Tibial artery (tissue), 4 donors: ENCODE data around the gene CPAMD8.

Source experiments
- DNase-seq, 2 donors: peaks; one replicate each; pipeline ENCODE4 v3.0.0-alpha.2; 2019
- H3K27ac ChIP-seq, 2 donors: fragments of 200-600 bp; sonication (generic) in 1 of 2; 1 replicate in 1 of 2; 2 replicates in 1 of 2; pipeline ENCODE4 v1.5.1; 2018 to 2019; ENCODE audit warnings: mild to moderate bottlenecking in 1 of 2
- H3K27me3 ChIP-seq, 2 donors: fragments of 200-600 bp; sonication (generic) in 1 of 2; one replicate each; pipeline versions ENCODE4 v1.5.1 to v1.6.0; 2016 to 2019
- H3K36me3 ChIP-seq, 3 donors: fragments of 200-600 bp; sonication (generic) in 2 of 3; one replicate each; pipeline ENCODE4 v1.5.1; 2016 to 2019; ENCODE audit warnings: mild to moderate bottlenecking in 2 of 3
- H3K4me1 ChIP-seq, 4 donors: fragments of 200-600 bp; sonication (generic) in 2 of 4; 1 replicate in 3 of 4; 2 replicates in 1 of 4; pipeline ENCODE4 v1.5.1; 2016 to 2019
- H3K4me3 ChIP-seq, 2 donors: fragments of 200-600 bp; sonication (generic) in 1 of 2; 1 replicate in 1 of 2; 2 replicates in 1 of 2; pipeline ENCODE4 v1.5.1; 2018 to 2019; ENCODE audit warnings: mild to moderate bottlenecking in 2 of 2
- H3K9me3 ChIP-seq, 3 donors: fragments of 200-600 bp; sonication (generic) in 1 of 3; one replicate each; pipeline ENCODE4 v1.5.1; 2016 to 2019
- CTCF ChIP-seq, 2 experiments: fragments of 200-600 bp in 1 of 2; fragments of 450-650 bp in 1 of 2; IDR thresholded peaks; one replicate each; pipeline ENCODE4 v1.5.1; 2017 to 2019; ENCODE audit warnings: antibody characterized with exemption in 2 of 2, mild to moderate bottlenecking in 1 of 2, moderate library complexity in 1 of 2
- intact Hi-C: fragments of 100-400 bp; cut with DNase I; formaldehyde crosslinking; loops from one replicate; pipeline ENCODE4 v1.15.0; 2023; ENCODE audit warnings: low total_unique reads

The CPAMD8 gene

GRCh38 chr19:17052439-17052838 lies 25.8 kb upstream of the CPAMD8 start:
- peak; percentile 53 to 55 for TF ChIP-seq CTCF (IDR thresholded peaks at IDR 0.05)
- Histone ChIP-seq H3K4me1 (no peaks in the 10 kb centered on the region), H3K27me3 (no peaks in the 10 kb centered on the region), H3K4me3 (no peak overlapping the region), H3K9me3 (no peaks in the 10 kb centered on the region), H3K27ac (no peak overlapping the region), H3K36me3 (peaks cover 23 to 86% (median 38%) of the 10 kb centered on the region in 3 donors)
- DNase-seq = peak in 1 of 2 donors; percentile 50
- intact Hi-C loops = loop anchor here (5.0 kb wide), 1 partner anchor 280 kb away; no protein-coding TSS in a partner anchor

GRCh38 chr19:17049711-17050280 lies 23.2 kb upstream of the CPAMD8 start:
- Histone ChIP-seq H3K27me3 (peaks cover 0 to 2% of the 10 kb centered on the region in 2 donors), H3K36me3 (peaks cover 23 to 63% (median 33%) of the 10 kb centered on the region in 3 donors), H3K4me1 (no peaks in the 10 kb centered on the region), H3K4me3 (no peak overlapping the region), H3K27ac (no peak overlapping the region), H3K9me3 (no peaks in the 10 kb centered on the region)
- DNase-seq = no peak
- intact Hi-C loops = loop anchor here (5.0 kb wide), 1 partner anchor 277 kb away; no protein-coding TSS in a partner anchor
- no peak for TF ChIP-seq CTCF (IDR thresholded peaks at IDR 0.05)

- Histone ChIP-seq H3K4me3 (no peak overlapping the region), H3K27me3 (peaks cover 0 to 8% of the 10 kb centered on the region in 2 donors), H3K36me3 (peaks cover 21 to 55% (median 25%) of the 10 kb centered on the region in 3 donors), H3K9me3 (no peaks in the 10 kb centered on the region), H3K4me1 (no peaks in the 10 kb centered on the region), H3K27ac (no peak overlapping the region)
- intact Hi-C loops = no loop called here
- TF ChIP-seq CTCF (IDR thresholded peaks at IDR 0.05) = no peak
- DNase-seq = no peak
Measured at GRCh38 chr19:17048885-17049453, 22.4 kb upstream of the CPAMD8 start.

GRCh38 chr19:17045907-17046502 lies 19.4 kb upstream of the CPAMD8 start:
- Histone ChIP-seq H3K4me3 (no peak overlapping the region), H3K27me3 (peaks cover 0 to 29% of the 10 kb centered on the region in 2 donors), H3K4me1 (no peaks in the 10 kb centered on the region), H3K9me3 (no peaks in the 10 kb centered on the region), H3K27ac (no peak overlapping the region), H3K36me3 (peaks cover 12 to 26% (median 13%) of the 10 kb centered on the region in 3 donors)
- no peak for DNase-seq
- intact Hi-C loops = no loop called here
- no peak for TF ChIP-seq CTCF (IDR thresholded peaks at IDR 0.05)

GRCh38 chr19:17043744-17044143 lies 17.1 kb upstream of the CPAMD8 start:
- no peak for TF ChIP-seq CTCF (IDR thresholded peaks at IDR 0.05)
- Histone ChIP-seq H3K27ac (no peak overlapping the region), H3K27me3 (peaks cover 0 to 43% of the 10 kb centered on the region in 2 donors), H3K4me3 (no peak overlapping the region), H3K36me3 (peaks cover 0 to 3% (median 0%) of the 10 kb centered on the region in 3 donors), H3K9me3 (no peaks in the 10 kb centered on the region), H3K4me1 (no peaks in the 10 kb centered on the region)
- intact Hi-C loops = no loop called here
- DNase-seq = no peak
